Osteoblast (primary cell): Measurements from ENCODE around the gene DIAPH2. TPM values are rescaled to one million over a fixed set of nuclear protein-coding genes. Genes with fewer than 3 reads are reported as not detected.

Source experiments
- DNase-seq: peaks from one replicate; pipeline ENCODE4 v3.0.0; 2011; ENCODE audit warnings: low spot score, mixed read lengths; ENCODE audit not compliant: insufficient read length; ENCODE audit errors: missing footprints
- H2AFZ ChIP-seq: 2 replicates; pipeline ENCODE4 v1.6.0; 2011; ENCODE audit warnings: mild to moderate bottlenecking, low read length
- H3K27ac ChIP-seq: 2 replicates; pipeline ENCODE4 v1.5.1; 2011; ENCODE audit warnings: mild to moderate bottlenecking, low read depth, low read length, moderate library complexity
- H3K27me3 ChIP-seq: 2 replicates; pipeline ENCODE4 v1.6.0; 2012; ENCODE audit warnings: mild to moderate bottlenecking, control low read depth, inconsistent platforms, low read length, moderate library complexity; ENCODE audit not compliant: insufficient read depth
- H3K36me3 ChIP-seq: 2 replicates; pipeline ENCODE4 v1.5.1; 2011; ENCODE audit warnings: mild to moderate bottlenecking, low read length, control low read depth, moderate library complexity; ENCODE audit not compliant: insufficient read depth
- H3K4me1 ChIP-seq: 2 replicates; pipeline ENCODE4 v1.5.1; 2011; ENCODE audit warnings: mild to moderate bottlenecking, low read length, control low read depth, moderate library complexity; ENCODE audit not compliant: insufficient read depth
- H3K4me2 ChIP-seq: 2 replicates; pipeline ENCODE4 v1.6.0; 2011; ENCODE audit warnings: mild to moderate bottlenecking, low read length; ENCODE audit not compliant: insufficient read depth
- H3K4me3 ChIP-seq: fragments of 200-600 bp; sonication (generic); 3 replicates; pipeline ENCODE4 v1.5.1; 2012; ENCODE audit warnings: mild to moderate bottlenecking, low read length, inconsistent platforms; ENCODE audit not compliant: insufficient read depth
- H3K79me2 ChIP-seq: 2 replicates; pipeline ENCODE4 v1.6.0; 2012; ENCODE audit warnings: mild to moderate bottlenecking, low read length, control low read depth, inconsistent platforms; ENCODE audit not compliant: insufficient read depth
- H3K9me3 ChIP-seq: 2 replicates; pipeline ENCODE4 v1.5.1; 2011; ENCODE audit warnings: low read depth, low read length, control low read depth
- H4K20me1 ChIP-seq: 2 replicates; pipeline ENCODE4 v1.6.0; 2012; ENCODE audit warnings: mild to moderate bottlenecking, low read length, control low read depth; ENCODE audit not compliant: insufficient read depth
- total RNA-seq: library from RNA; depleted of rRNA; stranded (reverse); fragments of >200 nt; gene quantifications from 2 replicates; pipeline ENCODE4 v1.2.3, GENCODE V29; 2012
- TF ChIP-seq, protein P1 (sequence below): IDR thresholded peaks from 2 replicates; pipeline ENCODE4 v1.5.1; 2011; ENCODE audit warnings: mild to moderate bottlenecking, low read depth, low read length, moderate library complexity; ENCODE audit errors: extremely low read depth

DIAPH2 gene
- total RNA-seq, 1 donor, result 21.0 TPM

DNA sequence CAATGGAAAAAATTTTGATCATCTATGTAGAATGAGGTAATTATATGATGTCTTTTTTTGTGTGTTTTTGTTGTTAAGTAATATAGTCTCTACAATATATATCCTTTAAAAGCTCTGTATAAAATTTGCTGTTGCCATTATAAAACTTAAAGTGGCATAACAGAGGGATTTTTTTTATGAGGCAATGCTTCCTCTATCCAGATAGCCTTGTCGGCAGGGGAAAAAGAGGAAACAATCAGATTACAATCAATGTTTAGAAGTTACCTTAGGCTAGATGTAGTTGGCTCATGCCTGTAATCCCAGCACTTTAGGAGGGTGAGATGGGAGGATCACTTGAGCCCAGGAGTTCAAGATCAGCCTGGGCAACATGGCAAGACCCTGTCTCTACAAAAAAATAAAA lies 86.8 kb downstream of the DIAPH2 start:
- DNase-seq, result no peak
- TF ChIP-seq, protein P1, sequence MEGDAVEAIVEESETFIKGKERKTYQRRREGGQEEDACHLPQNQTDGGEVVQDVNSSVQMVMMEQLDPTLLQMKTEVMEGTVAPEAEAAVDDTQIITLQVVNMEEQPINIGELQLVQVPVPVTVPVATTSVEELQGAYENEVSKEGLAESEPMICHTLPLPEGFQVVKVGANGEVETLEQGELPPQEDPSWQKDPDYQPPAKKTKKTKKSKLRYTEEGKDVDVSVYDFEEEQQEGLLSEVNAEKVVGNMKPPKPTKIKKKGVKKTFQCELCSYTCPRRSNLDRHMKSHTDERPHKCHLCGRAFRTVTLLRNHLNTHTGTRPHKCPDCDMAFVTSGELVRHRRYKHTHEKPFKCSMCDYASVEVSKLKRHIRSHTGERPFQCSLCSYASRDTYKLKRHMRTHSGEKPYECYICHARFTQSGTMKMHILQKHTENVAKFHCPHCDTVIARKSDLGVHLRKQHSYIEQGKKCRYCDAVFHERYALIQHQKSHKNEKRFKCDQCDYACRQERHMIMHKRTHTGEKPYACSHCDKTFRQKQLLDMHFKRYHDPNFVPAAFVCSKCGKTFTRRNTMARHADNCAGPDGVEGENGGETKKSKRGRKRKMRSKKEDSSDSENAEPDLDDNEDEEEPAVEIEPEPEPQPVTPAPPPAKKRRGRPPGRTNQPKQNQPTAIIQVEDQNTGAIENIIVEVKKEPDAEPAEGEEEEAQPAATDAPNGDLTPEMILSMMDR, result no peak
- no peak overlapping the region for H3K27ac ChIP-seq
- no peaks in the 10 kb centered on the region for H3K36me3 ChIP-seq
- no peaks in the 10 kb centered on the region for H3K27me3 ChIP-seq
- H2AFZ ChIP-seq, result no peak overlapping the region
- H3K9me3 ChIP-seq, result no peaks in the 10 kb centered on the region
- H3K79me2 ChIP-seq, result no peaks in the 10 kb centered on the region
- no peaks in the 10 kb centered on the region for H3K4me1 ChIP-seq
- no peaks in the 10 kb centered on the region for H4K20me1 ChIP-seq
- H3K4me3 ChIP-seq, result no peak overlapping the region
- no peak overlapping the region for H3K4me2 ChIP-seq

DNA sequence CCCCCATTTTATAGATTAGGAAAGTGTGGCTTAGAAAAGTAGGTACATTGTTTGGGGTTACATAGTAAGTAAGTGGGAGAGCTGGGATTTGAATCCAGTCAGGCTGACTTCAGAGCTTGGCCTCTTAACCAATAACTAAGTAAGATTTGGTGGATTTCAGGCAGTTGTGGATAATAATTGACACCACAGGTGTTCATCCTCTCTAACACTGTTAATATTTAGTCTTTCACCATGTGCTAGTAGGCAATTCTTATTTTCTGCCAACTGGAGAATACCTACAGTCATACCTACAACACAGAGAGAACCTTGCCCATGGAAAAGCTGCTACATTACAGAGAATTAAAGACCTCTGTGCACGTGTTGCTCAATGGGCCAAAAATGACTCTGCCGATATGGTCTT lies 89.5 kb downstream of the DIAPH2 start:
- H3K27me3 ChIP-seq, result no peaks in the 10 kb centered on the region
- no peak overlapping the region for H3K4me2 ChIP-seq
- no peak for DNase-seq
- no peaks in the 10 kb centered on the region for H4K20me1 ChIP-seq
- no peak overlapping the region for H3K4me3 ChIP-seq
- no peaks in the 10 kb centered on the region for H3K36me3 ChIP-seq
- H2AFZ ChIP-seq, result no peak overlapping the region
- peaks cover 5% of the 10 kb centered on the region for H3K4me1 ChIP-seq
- no peaks in the 10 kb centered on the region for H3K79me2 ChIP-seq
- H3K27ac ChIP-seq, result no peak overlapping the region
- no peaks in the 10 kb centered on the region for H3K9me3 ChIP-seq
- TF ChIP-seq, protein P1, result no peak

DNA sequence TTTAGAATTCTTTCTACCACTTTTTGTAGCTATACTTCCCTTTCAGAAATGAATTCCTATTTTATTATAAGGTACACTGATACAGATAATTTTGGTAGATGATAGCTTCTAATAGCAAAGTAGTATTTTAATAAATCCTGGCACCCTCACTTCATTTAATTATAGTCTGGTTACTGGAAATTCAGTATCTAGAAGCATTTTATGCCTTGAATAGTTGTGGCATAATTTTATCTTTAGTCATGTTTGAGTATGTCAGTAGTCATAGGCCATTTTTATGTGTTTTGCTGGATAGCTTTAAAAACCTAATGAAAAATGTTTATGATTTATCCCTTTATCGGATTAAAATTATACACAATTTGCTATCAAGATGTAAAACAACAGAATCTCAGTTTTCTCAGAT lies 92.3 kb downstream of the DIAPH2 start:
- Histone ChIP-seq H3K4me3 (no peak overlapping the region), H3K9me3 (no peaks in the 10 kb centered on the region), H3K27ac (no peak overlapping the region), H3K27me3 (no peaks in the 10 kb centered on the region), H3K79me2 (no peaks in the 10 kb centered on the region), H3K4me2 (no peak overlapping the region), H3K4me1 (peaks cover 5% of the 10 kb centered on the region), H2AFZ (no peak overlapping the region), H3K36me3 (no peaks in the 10 kb centered on the region), H4K20me1 (no peaks in the 10 kb centered on the region)
- TF ChIP-seq, protein P1, result no peak
- DNase-seq, result no peak

DNA sequence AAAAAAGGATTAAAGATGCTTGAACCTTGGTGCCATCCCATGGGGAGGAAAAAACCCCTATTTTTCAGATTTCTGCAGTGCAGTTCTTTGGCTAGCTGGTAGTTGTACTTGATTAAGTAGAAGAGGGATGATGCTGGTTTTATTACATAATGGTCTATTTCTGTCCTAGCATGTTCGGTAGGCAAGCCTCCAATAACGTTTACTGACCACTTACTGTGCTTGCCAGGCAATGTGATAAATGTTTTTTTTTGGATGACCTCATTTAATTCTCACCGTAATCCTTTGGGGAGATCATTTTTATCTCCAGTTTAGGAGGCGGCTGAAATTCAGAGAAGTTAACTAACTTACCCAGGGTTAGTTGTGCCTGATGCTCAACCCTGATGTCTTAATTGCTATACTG lies 106.9 kb downstream of the DIAPH2 start:
- Histone ChIP-seq H4K20me1 (no peaks in the 10 kb centered on the region), H2AFZ (no peak overlapping the region), H3K9me3 (no peaks in the 10 kb centered on the region), H3K4me2 (no peak overlapping the region), H3K4me1 (no peaks in the 10 kb centered on the region), H3K27me3 (no peaks in the 10 kb centered on the region), H3K27ac (no peak overlapping the region), H3K4me3 (no peak overlapping the region), H3K79me2 (no peaks in the 10 kb centered on the region), H3K36me3 (no peaks in the 10 kb centered on the region)
- TF ChIP-seq, protein P1, result no peak
- no peak for DNase-seq
